Right atrium auricular region (tissue), 2 donors: Measurements from ENCODE around the gene CX3CL1. TPM values are rescaled to one million over a fixed set of nuclear protein-coding genes. Genes with fewer than 3 reads are reported as not detected.

Experiments
- DNase-seq: peaks from one replicate; pipeline ENCODE4 v3.0.0-alpha.2; 2019; ENCODE audit warnings: low spot score
- H3K27ac ChIP-seq, 2 donors: fragments of 200-600 bp; sonication (generic); 1 replicate in 1 of 2; 2 replicates in 1 of 2; pipeline ENCODE4 v1.5.1; 2016 to 2019
- H3K27me3 ChIP-seq, 2 donors: fragments of 200-600 bp; sonication (generic); one replicate each; pipeline versions ENCODE4 v1.5.1 to v1.6.0; 2017 to 2019
- H3K36me3 ChIP-seq: fragments of 200-600 bp; sonication (generic); one replicate; pipeline ENCODE4 v1.5.1; 2016
- H3K4me1 ChIP-seq, 2 donors: fragments of 200-600 bp; sonication (generic); one replicate each; pipeline versions ENCODE4 v1.5.1 to v1.6.0; 2017 to 2019
- H3K4me3 ChIP-seq, 2 donors: fragments of 200-600 bp; sonication (generic); 1 replicate in 1 of 2; 2 replicates in 1 of 2; pipeline ENCODE4 v1.5.1; 2017 to 2019; ENCODE audit warnings: mild to moderate bottlenecking in 1 of 2, moderate library complexity in 1 of 2
- H3K9me3 ChIP-seq, 2 donors: fragments of 200-600 bp; sonication (generic); one replicate each; pipeline ENCODE4 v1.5.1; 2019
- total RNA-seq, 2 donors: library from RNA; depleted of rRNA; stranded (reverse); fragments of >200 nt; gene quantifications; one replicate each; pipeline ENCODE4 v1.1.0, GENCODE V29; 2016
- TF ChIP-seq, protein P1 (sequence below), 2 donors: fragments of 200-600 bp; sonication (generic); IDR thresholded peaks; one replicate each; pipeline ENCODE4 v1.5.1; 2019; ENCODE audit warnings: antibody characterized with exemption in 2 of 2

The CX3CL1 gene
- total RNA-seq, 2 donors from 2014 or later: 17.1 to 17.8 TPM

DNA sequence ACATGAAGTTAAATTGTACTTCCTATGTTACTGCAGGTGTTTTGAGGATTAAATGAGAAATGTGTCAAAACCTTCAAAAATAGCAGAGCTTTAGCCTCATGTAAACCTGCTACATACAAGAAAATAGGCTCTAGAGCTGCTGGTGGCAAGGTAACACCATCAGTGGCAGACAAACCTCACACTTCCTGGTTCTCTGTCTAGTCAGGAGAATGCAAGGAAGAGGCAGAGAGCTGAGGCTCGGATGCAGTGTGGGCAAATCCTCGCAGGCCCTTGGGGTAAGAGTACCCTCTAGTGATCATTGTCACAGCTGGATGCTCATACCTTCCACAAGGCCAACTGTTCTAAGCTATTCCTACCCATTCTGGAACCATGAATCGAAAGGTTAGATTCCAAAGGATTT lies 60.7 kb downstream of the CX3CL1 start:
- H3K27ac ChIP-seq: no peak overlapping the region
- H3K9me3 ChIP-seq: no peaks in the 10 kb centered on the region
- TF ChIP-seq, protein P1, sequence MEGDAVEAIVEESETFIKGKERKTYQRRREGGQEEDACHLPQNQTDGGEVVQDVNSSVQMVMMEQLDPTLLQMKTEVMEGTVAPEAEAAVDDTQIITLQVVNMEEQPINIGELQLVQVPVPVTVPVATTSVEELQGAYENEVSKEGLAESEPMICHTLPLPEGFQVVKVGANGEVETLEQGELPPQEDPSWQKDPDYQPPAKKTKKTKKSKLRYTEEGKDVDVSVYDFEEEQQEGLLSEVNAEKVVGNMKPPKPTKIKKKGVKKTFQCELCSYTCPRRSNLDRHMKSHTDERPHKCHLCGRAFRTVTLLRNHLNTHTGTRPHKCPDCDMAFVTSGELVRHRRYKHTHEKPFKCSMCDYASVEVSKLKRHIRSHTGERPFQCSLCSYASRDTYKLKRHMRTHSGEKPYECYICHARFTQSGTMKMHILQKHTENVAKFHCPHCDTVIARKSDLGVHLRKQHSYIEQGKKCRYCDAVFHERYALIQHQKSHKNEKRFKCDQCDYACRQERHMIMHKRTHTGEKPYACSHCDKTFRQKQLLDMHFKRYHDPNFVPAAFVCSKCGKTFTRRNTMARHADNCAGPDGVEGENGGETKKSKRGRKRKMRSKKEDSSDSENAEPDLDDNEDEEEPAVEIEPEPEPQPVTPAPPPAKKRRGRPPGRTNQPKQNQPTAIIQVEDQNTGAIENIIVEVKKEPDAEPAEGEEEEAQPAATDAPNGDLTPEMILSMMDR (IDR thresholded peaks at IDR 0.05): no peak
- peaks cover 97% of the 10 kb centered on the region for H3K36me3 ChIP-seq
- H3K4me3 ChIP-seq: no peak overlapping the region
- no peak for DNase-seq
- no peaks in the 10 kb centered on the region for H3K27me3 ChIP-seq
- H3K4me1 ChIP-seq: no peaks in the 10 kb centered on the region

DNA sequence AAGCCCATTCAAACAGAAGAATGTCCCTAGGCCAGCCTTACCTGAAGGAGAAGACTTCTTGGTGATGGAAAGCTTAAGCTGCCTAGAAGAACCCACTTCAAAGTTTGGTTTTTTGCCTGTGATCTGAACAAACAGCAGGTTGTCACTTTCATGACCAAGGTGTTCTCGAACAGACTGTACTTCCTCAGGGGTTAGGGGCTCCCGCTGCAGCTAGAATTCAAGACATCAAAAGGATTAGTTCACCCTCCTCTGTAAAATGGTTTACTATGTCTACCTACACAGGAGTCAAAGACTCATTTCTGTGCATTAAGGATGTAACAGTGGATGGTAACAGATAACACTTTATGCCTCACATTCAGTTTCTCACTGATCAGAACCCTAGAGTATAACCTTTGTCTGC lies 61.7 kb downstream of the CX3CL1 start:
- Histone ChIP-seq H3K9me3 (no peaks in the 10 kb centered on the region), H3K27ac (no peak overlapping the region), H3K36me3 (peaks cover 98% of the 10 kb centered on the region), H3K4me1 (no peaks in the 10 kb centered on the region), H3K4me3 (no peak overlapping the region), H3K27me3 (no peaks in the 10 kb centered on the region)
- TF ChIP-seq, protein P1 (IDR thresholded peaks at IDR 0.05): no peak
- no peak for DNase-seq

Other genes with a start within 250 kb of the CX3CL1 start
- 10 to 100 TPM; 55.7 to 79.0 TPM for gene PSME3IP1, start 186.5 kb upstream of the CX3CL1 start, total RNA-seq
- 10 to 100 TPM; 17.0 to 17.2 TPM for gene RSPRY1, start 186.2 kb upstream of the CX3CL1 start, total RNA-seq
- 10 to 100 TPM; 56.4 to 80.4 TPM for gene ARL2BP, start 127.2 kb upstream of the CX3CL1 start, total RNA-seq
- gene PLLP, start 87.8 kb upstream of the CX3CL1 start, total RNA-seq: 10 to 100 TPM; 14.4 to 22.4 TPM
- gene CCL22, start 13.7 kb upstream of the CX3CL1 start, total RNA-seq: under 1 TPM in 1 of 2 donors, not detected in 1; 0.08 TPM
- not detected for gene CCL17, start 32.3 kb downstream of the CX3CL1 start, total RNA-seq
- 10 to 100 TPM; 33.0 to 34.4 TPM for gene CIAPIN1, start 74.9 kb downstream of the CX3CL1 start, total RNA-seq
- gene COQ9, start 75.0 kb downstream of the CX3CL1 start, total RNA-seq: 100 to 1,000 TPM; 106 to 153 TPM
- gene POLR2C, start 90.2 kb downstream of the CX3CL1 start, total RNA-seq: 10 to 100 TPM; 76.8 to 86.3 TPM
- 10 to 100 TPM; 15.2 to 34.2 TPM for gene DOK4, start 114.0 kb downstream of the CX3CL1 start, total RNA-seq
- gene CCDC102A, start 164.1 kb downstream of the CX3CL1 start, total RNA-seq: 10 to 100 TPM; 11.2 to 15.1 TPM
- under 1 TPM; 0.08 to 0.44 TPM for gene ADGRG5, start 170.2 kb downstream of the CX3CL1 start, total RNA-seq